ENCODE data around the gene NR5A2.

GRCh38 chr1:200130552-200130951, 103.0 kb downstream of the NR5A2 start:
- TF ChIP-seq, protein P1, sequence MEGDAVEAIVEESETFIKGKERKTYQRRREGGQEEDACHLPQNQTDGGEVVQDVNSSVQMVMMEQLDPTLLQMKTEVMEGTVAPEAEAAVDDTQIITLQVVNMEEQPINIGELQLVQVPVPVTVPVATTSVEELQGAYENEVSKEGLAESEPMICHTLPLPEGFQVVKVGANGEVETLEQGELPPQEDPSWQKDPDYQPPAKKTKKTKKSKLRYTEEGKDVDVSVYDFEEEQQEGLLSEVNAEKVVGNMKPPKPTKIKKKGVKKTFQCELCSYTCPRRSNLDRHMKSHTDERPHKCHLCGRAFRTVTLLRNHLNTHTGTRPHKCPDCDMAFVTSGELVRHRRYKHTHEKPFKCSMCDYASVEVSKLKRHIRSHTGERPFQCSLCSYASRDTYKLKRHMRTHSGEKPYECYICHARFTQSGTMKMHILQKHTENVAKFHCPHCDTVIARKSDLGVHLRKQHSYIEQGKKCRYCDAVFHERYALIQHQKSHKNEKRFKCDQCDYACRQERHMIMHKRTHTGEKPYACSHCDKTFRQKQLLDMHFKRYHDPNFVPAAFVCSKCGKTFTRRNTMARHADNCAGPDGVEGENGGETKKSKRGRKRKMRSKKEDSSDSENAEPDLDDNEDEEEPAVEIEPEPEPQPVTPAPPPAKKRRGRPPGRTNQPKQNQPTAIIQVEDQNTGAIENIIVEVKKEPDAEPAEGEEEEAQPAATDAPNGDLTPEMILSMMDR (IDR thresholded peaks at IDR 0.05; ENCODE audit: poor library complexity): no peak
- TF ChIP-seq EZH2 (IDR thresholded peaks at IDR 0.05; ENCODE audit: borderline replicate concordance): no peak
- no peak for TF ChIP-seq EZH2phosphoT487 (IDR thresholded peaks at IDR 0.05; ENCODE audit: low read depth, severe bottlenecking, unreplicated experiment)

Data from hepatocyte (in vitro differentiated cells).